ENCODE data around the gene RECQL5. TPM values are rescaled to one million over a fixed set of nuclear protein-coding genes. Genes with fewer than 3 reads are reported as not detected.

Gene RECQL5
- 15.7 and 22.9 TPM in 2 replicates for total RNA-seq

DNA sequence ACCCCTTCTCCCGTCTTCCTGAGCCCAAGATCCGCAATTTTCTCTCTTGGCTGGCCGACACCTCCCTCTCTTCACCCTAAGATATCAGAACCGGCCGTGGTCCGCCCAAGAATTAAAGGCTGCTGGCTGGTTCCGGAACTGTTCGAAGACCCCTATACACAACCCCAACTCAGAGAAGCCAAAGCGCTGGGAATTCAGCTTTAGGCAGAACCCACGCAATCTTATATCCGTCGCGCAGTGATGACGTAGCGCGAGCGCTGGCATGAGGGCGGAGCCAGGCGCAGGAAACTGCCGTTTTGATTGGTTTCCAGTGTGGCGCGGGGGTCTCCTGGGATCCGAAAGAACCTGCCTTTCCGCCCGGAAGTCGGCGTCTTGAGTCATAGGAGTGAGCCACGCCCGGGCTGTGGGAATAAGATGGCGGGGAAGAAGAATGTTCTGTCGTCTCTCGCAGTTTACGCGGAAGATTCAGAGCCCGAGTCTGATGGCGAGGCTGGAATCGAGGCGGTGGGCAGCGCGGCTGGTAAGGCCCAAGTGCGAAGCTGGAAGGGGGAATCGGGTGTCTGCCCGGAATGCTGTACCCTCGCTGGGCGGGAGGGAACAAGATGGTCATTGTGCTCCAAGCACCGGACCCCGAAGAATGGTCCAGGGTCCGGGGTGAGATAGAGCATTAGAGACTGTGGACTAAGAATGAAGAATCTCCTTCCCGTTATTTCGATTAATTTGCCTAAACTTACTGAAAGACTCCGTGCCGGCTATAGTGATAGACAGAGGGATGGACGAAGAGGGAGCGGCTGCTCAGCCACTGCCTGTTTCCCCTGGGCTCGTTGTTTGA is at the start of gene RECQL5, which contains the start of gene SAP30BP:
TSS of gene RECQL5 (minus strand) at position 196 of the 832 bp plus-strand sequence. CDS start 597 bp downstream, outside the sequence.
TSS of gene SAP30BP (plus strand) at position 380 of the 832 bp plus-strand sequence. CDS start at position 415, 35 bp downstream.

GRCh38 chr17:75632863-75633485 is 34.0 kb downstream of the RECQL5 start, which contains the start of gene SMIM5:
Gene SMIM5 (plus strand): TSS chr17:75633434. CDS start chr17:75640202, 6,768 bp downstream.

GRCh38 chr17:75587675-75588595 is 79.0 kb downstream of the RECQL5 start, which contains the start of gene MYO15B:
Gene MYO15B (plus strand): TSS chr17:75587800. CDS start chr17:75588058, 258 bp downstream.

Other genes with a start within 250 kb of the RECQL5 start
- 42.2 and 54.5 TPM in 2 replicates for gene TMEM94, start 210.5 kb downstream of the RECQL5 start, total RNA-seq
- gene CASKIN2, start 151.6 kb downstream of the RECQL5 start, total RNA-seq, result 10.4 and 15.6 TPM in 2 replicates
- gene TSEN54, start 150.6 kb downstream of the RECQL5 start, total RNA-seq, result 29.6 and 43.5 TPM in 2 replicates
- gene LLGL2, start 141.5 kb downstream of the RECQL5 start, total RNA-seq, result 47.7 and 48.8 TPM in 2 replicates
- 0.07 and 0.65 TPM in 2 replicates for gene MYO15B, start 79.4 kb downstream of the RECQL5 start, total RNA-seq
- 2.4 and 2.6 TPM in 2 replicates for gene SMIM5, start 33.7 kb downstream of the RECQL5 start, total RNA-seq
- 37.0 and 56.6 TPM in 2 replicates for gene SAP30BP, start 184 bp upstream of the RECQL5 start, total RNA-seq
- gene ITGB4, start 54.3 kb upstream of the RECQL5 start, total RNA-seq, result 757 and 873 TPM in 2 replicates
- gene GALK1, start 98.0 kb upstream of the RECQL5 start, total RNA-seq, result 28.9 and 35.3 TPM in 2 replicates
- gene UNK, start 117.7 kb upstream of the RECQL5 start, total RNA-seq, result 12.8 and 21.7 TPM in 2 replicates
- 9.6 and 10.1 TPM in 2 replicates for gene UNC13D, start 177.2 kb upstream of the RECQL5 start, total RNA-seq
- 39.0 and 54.4 TPM in 2 replicates for gene WBP2, start 188.2 kb upstream of the RECQL5 start, total RNA-seq
- gene TRIM47, start 211.4 kb upstream of the RECQL5 start, total RNA-seq, result 29.3 and 32.2 TPM in 2 replicates
- gene TRIM65, start 229.8 kb upstream of the RECQL5 start, total RNA-seq, result 28.1 and 28.6 TPM in 2 replicates
- 31.9 and 35.0 TPM in 2 replicates for gene MRPL38, start 237.7 kb upstream of the RECQL5 start, total RNA-seq

All from airway epithelial cell (primary cell).